Glutamatergic neuron (in vitro differentiated cells): Measurements from ENCODE around the gene ZNF616. TPM values are rescaled to one million over a fixed set of nuclear protein-coding genes. Genes with fewer than 3 reads are reported as not detected.

Experiments
- DNase-seq: peaks from one replicate; pipeline ENCODE4 v3.0.0; 2022
- H3K27ac Mint-ChIP-seq: one replicate; pipeline ENCODE4 v1.8.0; 2020; ENCODE audit warnings: mild to moderate bottlenecking, mixed read lengths, inconsistent platforms; ENCODE audit not compliant: unreplicated experiment
- H3K27me3 Mint-ChIP-seq: one replicate; pipeline ENCODE4 v1.8.0; 2020; ENCODE audit warnings: mild to moderate bottlenecking, moderate library complexity, mixed read lengths, inconsistent platforms; ENCODE audit not compliant: unreplicated experiment
- H3K36me3 Mint-ChIP-seq: one replicate; pipeline ENCODE4 v1.8.0; 2020; ENCODE audit warnings: mild to moderate bottlenecking, mixed read lengths, inconsistent platforms; ENCODE audit not compliant: unreplicated experiment
- H3K4me1 Mint-ChIP-seq: one replicate; pipeline ENCODE4 v1.8.0; 2020; ENCODE audit warnings: mild to moderate bottlenecking, low read depth, mixed read lengths, inconsistent platforms; ENCODE audit not compliant: unreplicated experiment
- H3K4me3 Mint-ChIP-seq: one replicate; pipeline ENCODE4 v1.8.0; 2020; ENCODE audit warnings: mild to moderate bottlenecking, mixed read lengths, inconsistent platforms; ENCODE audit not compliant: unreplicated experiment
- H3K9me3 Mint-ChIP-seq: one replicate; pipeline ENCODE4 v1.8.0; 2020; ENCODE audit warnings: mild to moderate bottlenecking, moderate library complexity, mixed read lengths, inconsistent platforms; ENCODE audit not compliant: unreplicated experiment
- CTCF ChIP-seq: fragments of 200-600 bp; sonication (generic); IDR thresholded peaks from one replicate; pipeline ENCODE4 v1.5.0; 2021; ENCODE audit not compliant: partially characterized antibody, unreplicated experiment
- total RNA-seq: library from RNA; stranded (reverse); fragmentation: NEBNext Ultra II Directional; extraction: Animal tissue kit (Norgen Biotek cat#: 25700); gene quantifications from one replicate; pipeline ENCODE4 v1.2.1, GENCODE V29; 2021; ENCODE audit not compliant: unreplicated experiment

ZNF616 gene
- total RNA-seq, 1 donor from 2014 or later, result 22.5 TPM

GRCh38 chr19:52172347-52172746 lies 32.6 kb upstream of the ZNF616 start:
- DNase-seq, result no peak
- TF ChIP-seq CTCF, result no peak
- Mint-ChIP-seq H3K27ac (peak overlapping the region; percentile 87), H3K4me3 (peak overlapping the region; percentile 97), H3K27me3 (peaks cover 4% of the 10 kb centered on the region), H3K4me1 (peaks cover 3% of the 10 kb centered on the region), H3K9me3 (peaks cover 13% of the 10 kb centered on the region), H3K36me3 (peaks cover 26% of the 10 kb centered on the region)

- Mint-ChIP-seq H3K4me3 (peak within 1 kb of the TSS; percentile 97), H3K9me3 (peaks cover 13% of the 10 kb centered on the region), H3K27me3 (peaks cover 1% of the 10 kb centered on the region), H3K36me3 (peaks cover 21% of the 10 kb centered on the region), H3K27ac (peak within 1 kb of the TSS; percentile 87), H3K4me1 (peaks cover 3% of the 10 kb centered on the region)
- TF ChIP-seq CTCF, result no peak
- peak; percentile 85 for DNase-seq
These were observed 31.8 kb upstream of the ZNF616 start, which contains the start of gene ZNF836 for GRCh38 chr19:52171321-52172169. Gene ZNF836 (minus strand): TSS chr19:52171621. CDS start chr19:52168072, 3,549 bp downstream.

- DNase-seq, result peak; percentile 57
These were observed 31.2 kb upstream of the ZNF616 start for GRCh38 chr19:52170863-52171320.

GRCh38 chr19:52170304-52170703 lies 30.6 kb upstream of the ZNF616 start:
- TF ChIP-seq CTCF, result no peak
- peaks cover 13% of the 10 kb centered on the region for H3K9me3 Mint-ChIP-seq
- no peak for DNase-seq
- H3K4me1 Mint-ChIP-seq, result peaks cover 3% of the 10 kb centered on the region
- peaks cover 1% of the 10 kb centered on the region for H3K27me3 Mint-ChIP-seq
- H3K4me3 Mint-ChIP-seq, result peak overlapping the region; percentile 97
- H3K27ac Mint-ChIP-seq, result peak overlapping the region; percentile 87
- peaks cover 23% of the 10 kb centered on the region for H3K36me3 Mint-ChIP-seq

More at GRCh38 chr19:52170863-52171320, 31.2 kb upstream of the ZNF616 start:
- Mint-ChIP-seq H3K36me3 (peaks cover 19% of the 10 kb centered on the region), H3K9me3 (peaks cover 13% of the 10 kb centered on the region), H3K27me3 (peaks cover 1% of the 10 kb centered on the region), H3K4me3 (peak overlapping the region; percentile 97), H3K27ac (peak overlapping the region; percentile 87), H3K4me1 (peaks cover 3% of the 10 kb centered on the region)
- no peak for TF ChIP-seq CTCF
